ENCODE results near the gene ASB13.

GRCh38 chr10:5647507-5648240 lies 18.7 kb downstream of the ASB13 start:
- no peak for TF ChIP-seq MYC (IDR thresholded peaks at IDR 0.05; ENCODE audit: low read depth, low read length)
- TF ChIP-seq, protein P1, sequence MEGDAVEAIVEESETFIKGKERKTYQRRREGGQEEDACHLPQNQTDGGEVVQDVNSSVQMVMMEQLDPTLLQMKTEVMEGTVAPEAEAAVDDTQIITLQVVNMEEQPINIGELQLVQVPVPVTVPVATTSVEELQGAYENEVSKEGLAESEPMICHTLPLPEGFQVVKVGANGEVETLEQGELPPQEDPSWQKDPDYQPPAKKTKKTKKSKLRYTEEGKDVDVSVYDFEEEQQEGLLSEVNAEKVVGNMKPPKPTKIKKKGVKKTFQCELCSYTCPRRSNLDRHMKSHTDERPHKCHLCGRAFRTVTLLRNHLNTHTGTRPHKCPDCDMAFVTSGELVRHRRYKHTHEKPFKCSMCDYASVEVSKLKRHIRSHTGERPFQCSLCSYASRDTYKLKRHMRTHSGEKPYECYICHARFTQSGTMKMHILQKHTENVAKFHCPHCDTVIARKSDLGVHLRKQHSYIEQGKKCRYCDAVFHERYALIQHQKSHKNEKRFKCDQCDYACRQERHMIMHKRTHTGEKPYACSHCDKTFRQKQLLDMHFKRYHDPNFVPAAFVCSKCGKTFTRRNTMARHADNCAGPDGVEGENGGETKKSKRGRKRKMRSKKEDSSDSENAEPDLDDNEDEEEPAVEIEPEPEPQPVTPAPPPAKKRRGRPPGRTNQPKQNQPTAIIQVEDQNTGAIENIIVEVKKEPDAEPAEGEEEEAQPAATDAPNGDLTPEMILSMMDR (IDR thresholded peaks at IDR 0.05; ENCODE audit: low read depth, low read length), result no peak

All from NB4 (cell line).